Measurements from ENCODE around the gene GRID2. TPM values are rescaled to one million over a fixed set of nuclear protein-coding genes. Genes with fewer than 3 reads are reported as not detected.

GRID2 gene
- total RNA-seq, 2 donors from 2014 or later: 0.28 TPM; not detected in 1

- Histone ChIP-seq H3K9me3 (no peaks in the 10 kb centered on the region), H3K4me1 (ENCODE audit: control insufficient read depth in 1 of 2, low read depth in 2 of 2) (no peaks in the 10 kb centered on the region), H3K27ac (no peak overlapping the region), H3K36me3 (no peaks in the 10 kb centered on the region), H3K4me3 (no peak overlapping the region), H3K27me3 (replicated peaks; ENCODE audit: insufficient read depth) (no peaks in the 10 kb centered on the region)
- DNase-seq (ENCODE audit: low spot score) (no peak), ATAC-seq (ENCODE audit: insufficient number of reproducible peaks, low FRiP score, low read depth) (no peak)
- no peak for TF ChIP-seq CTCF (IDR thresholded peaks at IDR 0.05)
Measured at GRCh38 chr4:93063325-93063724, 759.6 kb downstream of the GRID2 start.

GRCh38 chr4:93065790-93066189 is 762.0 kb downstream of the GRID2 start:
- H3K4me3 ChIP-seq: no peak overlapping the region
- no peak for TF ChIP-seq CTCF (IDR thresholded peaks at IDR 0.05)
- H3K4me1 ChIP-seq (ENCODE audit: control insufficient read depth in 1 of 2, low read depth in 2 of 2): no peaks in the 10 kb centered on the region
- no peak overlapping the region for H3K27ac ChIP-seq
- ATAC-seq (ENCODE audit: insufficient number of reproducible peaks, low FRiP score, low read depth) (no peak), DNase-seq (ENCODE audit: low spot score) (no peak)
- H3K9me3 ChIP-seq: no peaks in the 10 kb centered on the region
- no peaks in the 10 kb centered on the region for H3K36me3 ChIP-seq
- no peaks in the 10 kb centered on the region for H3K27me3 ChIP-seq (replicated peaks; ENCODE audit: insufficient read depth)

GRCh38 chr4:93066749-93067148 is 763.0 kb downstream of the GRID2 start:
- TF ChIP-seq CTCF (IDR thresholded peaks at IDR 0.05): no peak

GRCh38 chr4:93072292-93072691 is 768.5 kb downstream of the GRID2 start:
- no peak for TF ChIP-seq CTCF (IDR thresholded peaks at IDR 0.05)
- no peak overlapping the region for H3K4me3 ChIP-seq
- DNase-seq (ENCODE audit: low spot score) (no peak), ATAC-seq (ENCODE audit: insufficient number of reproducible peaks, low FRiP score, low read depth) (no peak)
- H3K27me3 ChIP-seq (replicated peaks; ENCODE audit: insufficient read depth): no peaks in the 10 kb centered on the region
- H3K9me3 ChIP-seq: no peaks in the 10 kb centered on the region
- H3K4me1 ChIP-seq (ENCODE audit: control insufficient read depth in 1 of 2, low read depth in 2 of 2): no peaks in the 10 kb centered on the region
- no peak overlapping the region for H3K27ac ChIP-seq
- no peaks in the 10 kb centered on the region for H3K36me3 ChIP-seq

More at GRCh38 chr4:93066749-93067148, 763.0 kb downstream of the GRID2 start:
- Histone ChIP-seq H3K27me3 (replicated peaks; ENCODE audit: insufficient read depth) (no peaks in the 10 kb centered on the region), H3K4me3 (no peak overlapping the region), H3K36me3 (no peaks in the 10 kb centered on the region), H3K4me1 (ENCODE audit: control insufficient read depth in 1 of 2, low read depth in 2 of 2) (no peaks in the 10 kb centered on the region), H3K9me3 (no peaks in the 10 kb centered on the region), H3K27ac (no peak overlapping the region)
- DNase-seq (ENCODE audit: low spot score): no peak
- ATAC-seq (ENCODE audit: insufficient number of reproducible peaks, low FRiP score, low read depth): no peak

GRCh38 chr4:93080316-93080715 is 776.5 kb downstream of the GRID2 start:
- TF ChIP-seq CTCF (IDR thresholded peaks at IDR 0.05): no peak
- no peak overlapping the region for H3K4me3 ChIP-seq
- H3K9me3 ChIP-seq: no peaks in the 10 kb centered on the region
- DNase-seq (ENCODE audit: low spot score): no peak
- ATAC-seq (ENCODE audit: insufficient number of reproducible peaks, low FRiP score, low read depth): no peak
- no peaks in the 10 kb centered on the region for H3K27me3 ChIP-seq (replicated peaks; ENCODE audit: insufficient read depth)
- no peaks in the 10 kb centered on the region for H3K36me3 ChIP-seq
- no peaks in the 10 kb centered on the region for H3K4me1 ChIP-seq (ENCODE audit: control insufficient read depth in 1 of 2, low read depth in 2 of 2)
- no peak overlapping the region for H3K27ac ChIP-seq

Data from thoracic aorta (tissue), 2 donors.